K562 (cell line): ENCODE data around the gene BCL6B. TPM values are rescaled to one million over a fixed set of nuclear protein-coding genes. Genes with fewer than 3 reads are reported as not detected.
A peak's percentile ranks its signal among the peaks of the same experiment; 100 is the strongest.

Source experiments
- ASH1L ChIP-seq: fragments of 450-650 bp; IDR thresholded peaks from 2 replicates; pipeline ENCODE4 v1.6.1; 2018; ENCODE audit warnings: borderline replicate concordance, mild to moderate bottlenecking, low read depth; ENCODE audit not compliant: partially characterized antibody
- CTCF ChIP-seq, 3 experiments: IDR thresholded peaks in 2 of 3; conservative IDR thresholded peaks in 1 of 3; 2 replicates each; pipeline ENCODE4 v1.5.1; 2011 to 2012; ENCODE audit warnings: low read length in 3 of 3, mild to moderate bottlenecking in 3 of 3, control low read depth in 2 of 3, improper control_type of control experiment in 1 of 3, inconsistent platforms in 1 of 3, low read depth in 1 of 3, mixed read lengths in 1 of 3, moderate library complexity in 1 of 3; ENCODE audit not compliant: insufficient read depth in 2 of 3
- HMGN3 ChIP-seq: IDR thresholded peaks from 2 replicates; pipeline ENCODE4 v1.6.1; 2011; ENCODE audit warnings: borderline replicate concordance, low read depth, mild to moderate bottlenecking, mixed read lengths, low read length; ENCODE audit not compliant: insufficient read length; ENCODE audit errors: extremely low read depth
- RAD21 ChIP-seq, 2 experiments: fragments of 250-450 bp in 1 of 2; fragments of 450-650 bp in 1 of 2; sonication (Bioruptor Pico) in 1 of 2; formaldehyde crosslinking in 1 of 2; IDR thresholded peaks in 1 of 2; conservative IDR thresholded peaks in 1 of 2; 2 replicates each; pipeline versions ENCODE4 v1.4.0 to v1.8.0; 2020 to 2022; ENCODE audit warnings: mild to moderate bottlenecking in 2 of 2, moderate library complexity in 1 of 2
- RB1 ChIP-seq: fragments of 450-650 bp; IDR thresholded peaks from 2 replicates; pipeline ENCODE4 v1.6.1; 2017; ENCODE audit warnings: low read depth, mild to moderate bottlenecking
- RBFOX2 ChIP-seq: fragments of 200-400 bp; formaldehyde crosslinking; IDR thresholded peaks from 2 replicates; pipeline ENCODE4 v1.6.1; 2017; ENCODE audit warnings: low read depth, mild to moderate bottlenecking, low read length, moderate library complexity
- STAG1 ChIP-seq: sonication (generic); formaldehyde crosslinking; IDR thresholded peaks from 2 replicates; pipeline ENCODE4 v1.5.0; 2020; ENCODE audit warnings: missing genetic modification reagents, borderline replicate concordance
- ZNF592 ChIP-seq: fragments of 450-650 bp; IDR thresholded peaks from 2 replicates; pipeline ENCODE4 v1.6.1; 2017; ENCODE audit warnings: antibody characterized with exemption, mild to moderate bottlenecking
- polyA plus RNA-seq, 8 experiments: library from polyadenylated mRNA; depleted of rRNA in 4 of 8; stranded (reverse) in 5 of 8; unstranded in 3 of 8; fragments of >200 nt; fragmentation: Nextera tagmentation in 2 of 8; fragmentation: Illumina TruSeq in 1 of 8; extraction: Ambion mirVana in 2 of 8; extraction: Trizol in 1 of 8; gene quantifications; 2 replicates each; pipeline versions ENCODE4 v1.2.1 to v1.2.3, GENCODE V29; 2011 to 2014; ENCODE audit warnings: inconsistent platforms in 1 of 8, missing spikeins in 1 of 8
- total RNA-seq, 7 experiments: library from RNA; depleted of rRNA in 6 of 7; stranded (reverse); fragments of >200 nt in 6 of 7; fragmentation: Illumina TruSeq in 2 of 7; extraction: Trizol in 2 of 7; gene quantifications; 2 replicates each; pipeline versions ENCODE4 v1.2.1 to v1.2.3, GENCODE V29; 2011 to 2021; ENCODE audit warnings: low replicate concordance in 1 of 7

The BCL6B gene
- total and polyA plus RNA-seq, 9 of the 15 experiments (the other 6 are each of a cell fraction or from before 2014, with no cell fraction given): 0.89 to 5.0 (median 3.6) TPM

- peak; percentile 72 to 87 for TF ChIP-seq RAD21 (CRISPR knock-in tag; conservative IDR thresholded peaks at IDR 0.05 in 1 of 2, IDR thresholded peaks at IDR 0.05 in 1 of 2)
- peak; percentile 77 to 85 (median 78) for TF ChIP-seq CTCF (IDR thresholded peaks at IDR 0.05 in 2 of 3, conservative IDR thresholded peaks at IDR 0.05 in 1 of 3; ENCODE audit: insufficient read depth in 2 of 3, low read depth in 1 of 3, low read length in 3 of 3)
- peak; percentile 87 for TF ChIP-seq RB1
- 0 out of 2 replicates have a peak, but pooled peaks have one; percentile 25 for TF ChIP-seq ZNF592
- TF ChIP-seq ASH1L: no peak
- peak; percentile 33 for TF ChIP-seq HMGN3
- peak; percentile 64 for TF ChIP-seq RBFOX2
- TF ChIP-seq STAG1 (CRISPR knock-in tag): peak; percentile 69; the same call in 1 of the 2 replicates
These were observed 664 bp upstream of the BCL6B start (continued) for GRCh38 chr17:7021993-7022778.
